ENCODE results near the gene DAB2IP. TPM values are rescaled to one million over a fixed set of nuclear protein-coding genes. Genes with fewer than 3 reads are reported as not detected.
"Not testable (repeated sequence)": the region's sequence is repeated elsewhere in the genome, so short reads cannot be mapped to it uniquely, and the experiment has no call there.

The DAB2IP gene
- total RNA-seq, 1 donor from 2014 or later: 24.3 TPM

DNA sequence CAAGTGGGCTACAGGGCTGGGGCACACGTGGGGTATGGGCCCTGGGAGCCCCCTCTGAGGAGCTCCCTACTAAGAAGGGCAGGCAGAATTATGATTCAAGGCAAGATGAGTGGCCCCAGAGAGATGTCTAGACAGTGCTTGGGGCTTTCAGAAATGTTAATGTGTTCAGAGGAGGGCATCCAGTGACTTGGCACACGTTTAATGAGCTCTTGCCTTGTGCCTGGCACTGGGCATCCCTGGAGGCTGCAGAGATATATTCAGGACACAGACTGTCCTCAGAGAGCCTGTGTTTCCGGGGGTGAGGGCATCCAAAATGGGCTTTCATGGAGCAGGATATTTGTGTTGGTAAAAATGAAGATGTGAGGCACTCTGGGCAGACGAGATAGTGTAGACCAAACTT, 25.4 kb upstream of the DAB2IP start:
- no peak for DNase-seq

DNA sequence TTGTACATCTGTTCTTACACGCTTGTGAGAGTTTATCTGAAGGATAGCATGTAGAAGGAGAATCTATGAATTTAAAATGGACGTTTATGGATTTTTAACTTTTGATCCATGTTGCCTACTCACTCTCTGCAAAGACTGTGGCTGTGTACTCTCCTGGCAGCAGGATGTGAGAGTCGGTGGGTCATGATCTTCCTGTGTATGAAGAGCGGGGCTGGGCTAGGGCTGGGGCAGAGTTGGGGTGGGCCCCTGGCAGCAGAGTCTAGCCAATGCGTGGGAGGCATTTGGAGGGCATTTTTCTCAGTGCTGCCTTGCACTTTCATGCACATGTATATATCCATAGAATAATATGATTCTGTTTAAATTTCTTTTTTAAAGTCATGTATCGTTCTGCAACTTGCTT, 24.0 kb upstream of the DAB2IP start:
- DNase-seq: no peak

DNA sequence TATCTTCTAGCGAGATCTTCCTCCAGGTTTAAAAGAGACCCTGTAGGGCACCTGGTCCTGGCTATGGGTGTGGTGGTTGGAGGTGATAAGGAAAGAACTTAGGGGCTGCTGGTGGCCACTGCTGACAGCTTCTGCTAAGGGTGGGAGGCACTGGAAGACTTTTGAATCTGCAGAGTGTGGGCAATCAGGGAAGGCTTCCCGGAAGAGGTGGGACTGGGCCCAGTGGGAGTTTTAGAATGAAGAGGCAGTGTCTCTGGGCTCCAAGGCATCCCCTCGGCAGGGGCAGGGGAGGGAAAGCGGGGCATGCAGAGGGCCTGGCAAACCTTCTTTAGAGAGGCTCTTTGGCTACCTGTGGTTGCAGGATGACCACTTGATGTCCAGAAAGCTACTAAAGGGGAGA, 23.0 kb upstream of the DAB2IP start:
- DNase-seq: no peak

DNA sequence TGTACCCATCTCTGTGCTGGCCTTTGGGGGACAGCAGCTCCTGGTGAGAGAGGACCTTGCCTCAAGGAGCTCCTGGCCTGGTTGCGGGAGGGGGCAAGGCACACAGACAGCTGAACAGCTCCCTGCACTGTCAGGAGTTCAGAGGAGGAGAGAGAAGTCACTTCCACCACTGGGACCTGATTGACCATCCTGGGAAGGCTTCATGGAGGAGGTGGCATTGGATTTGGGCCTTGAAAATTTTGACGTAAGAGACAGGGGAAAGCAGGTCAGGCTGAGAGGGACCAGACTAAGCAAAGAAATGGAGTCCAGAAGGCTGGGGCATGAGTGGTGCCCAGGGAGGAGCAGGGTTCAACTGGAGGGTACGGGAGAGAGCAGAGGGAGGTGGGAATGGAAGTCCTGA, 20.3 kb upstream of the DAB2IP start:
- DNase-seq: no peak

DNA sequence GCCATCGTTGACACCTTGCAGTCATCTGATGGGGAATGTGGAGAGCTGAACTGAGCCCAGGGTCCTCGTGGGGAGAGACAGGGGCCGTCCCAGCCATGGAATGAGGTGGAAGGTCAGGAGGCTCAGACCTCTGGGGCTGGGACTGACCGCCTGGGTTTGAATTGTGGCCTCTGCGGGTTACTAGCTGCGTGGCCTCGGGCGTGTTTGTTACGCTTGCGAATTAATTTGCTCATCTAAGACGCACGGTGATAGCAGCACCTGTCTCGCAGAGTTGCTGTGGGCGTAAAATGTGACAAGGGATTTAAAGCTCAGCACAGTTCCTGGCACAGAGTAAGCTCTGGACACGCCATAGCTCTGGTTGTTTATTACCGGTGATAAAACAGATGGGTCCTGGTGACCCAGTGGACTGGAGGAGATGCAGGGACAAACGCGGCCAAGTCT, 19.4 kb upstream of the DAB2IP start:
- no peak for DNase-seq

DNA sequence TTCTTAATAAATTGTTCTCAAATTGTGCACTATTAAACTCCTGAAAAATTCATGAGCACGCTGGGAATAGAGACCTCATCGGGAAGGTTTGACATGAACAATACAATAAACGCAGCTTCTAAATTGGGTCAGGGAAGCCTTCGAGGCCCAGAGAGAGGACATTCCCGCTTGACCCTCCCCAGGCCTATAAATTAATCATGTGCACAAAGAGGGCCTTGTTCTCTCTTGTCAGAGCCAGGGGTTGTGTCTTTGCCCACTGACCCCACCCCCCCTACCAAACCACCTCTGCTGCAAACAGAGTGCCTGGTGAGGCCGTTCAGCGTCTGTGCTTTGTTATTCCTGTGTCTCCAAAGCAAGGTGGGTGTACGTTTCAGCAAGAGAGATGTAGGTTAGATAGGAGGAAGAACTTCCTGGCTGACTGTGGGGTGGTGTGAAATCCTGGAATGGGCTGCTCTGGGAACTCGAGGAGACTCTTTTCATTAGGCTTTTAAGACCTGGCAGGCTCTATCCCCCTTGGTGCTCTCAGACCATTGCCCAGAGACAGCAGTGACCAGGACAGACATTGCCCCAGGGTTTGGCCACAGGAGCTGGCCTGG, 18.2 kb upstream of the DAB2IP start:
- no peak for DNase-seq

DNA sequence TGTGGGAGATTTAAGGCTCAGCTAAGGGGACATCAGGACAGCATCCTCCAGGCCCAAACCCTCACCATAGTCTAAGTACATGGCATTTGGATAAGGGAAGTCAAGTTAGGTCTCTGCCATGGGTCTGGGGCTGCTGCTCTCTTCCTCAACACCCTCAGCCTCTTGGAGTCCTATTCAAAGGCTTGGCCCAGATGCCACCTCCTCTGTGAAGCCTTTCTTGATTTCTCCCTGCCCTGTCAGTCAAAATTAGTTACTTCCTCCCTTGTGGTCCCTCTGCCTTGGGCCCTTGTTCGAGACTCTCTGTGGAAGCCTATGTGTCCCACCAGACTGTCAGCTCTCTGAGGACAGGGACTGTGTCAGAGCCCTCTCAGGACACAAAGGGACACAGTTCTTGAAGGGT, 17.7 kb upstream of the DAB2IP start:
- no peak for DNase-seq

DNA sequence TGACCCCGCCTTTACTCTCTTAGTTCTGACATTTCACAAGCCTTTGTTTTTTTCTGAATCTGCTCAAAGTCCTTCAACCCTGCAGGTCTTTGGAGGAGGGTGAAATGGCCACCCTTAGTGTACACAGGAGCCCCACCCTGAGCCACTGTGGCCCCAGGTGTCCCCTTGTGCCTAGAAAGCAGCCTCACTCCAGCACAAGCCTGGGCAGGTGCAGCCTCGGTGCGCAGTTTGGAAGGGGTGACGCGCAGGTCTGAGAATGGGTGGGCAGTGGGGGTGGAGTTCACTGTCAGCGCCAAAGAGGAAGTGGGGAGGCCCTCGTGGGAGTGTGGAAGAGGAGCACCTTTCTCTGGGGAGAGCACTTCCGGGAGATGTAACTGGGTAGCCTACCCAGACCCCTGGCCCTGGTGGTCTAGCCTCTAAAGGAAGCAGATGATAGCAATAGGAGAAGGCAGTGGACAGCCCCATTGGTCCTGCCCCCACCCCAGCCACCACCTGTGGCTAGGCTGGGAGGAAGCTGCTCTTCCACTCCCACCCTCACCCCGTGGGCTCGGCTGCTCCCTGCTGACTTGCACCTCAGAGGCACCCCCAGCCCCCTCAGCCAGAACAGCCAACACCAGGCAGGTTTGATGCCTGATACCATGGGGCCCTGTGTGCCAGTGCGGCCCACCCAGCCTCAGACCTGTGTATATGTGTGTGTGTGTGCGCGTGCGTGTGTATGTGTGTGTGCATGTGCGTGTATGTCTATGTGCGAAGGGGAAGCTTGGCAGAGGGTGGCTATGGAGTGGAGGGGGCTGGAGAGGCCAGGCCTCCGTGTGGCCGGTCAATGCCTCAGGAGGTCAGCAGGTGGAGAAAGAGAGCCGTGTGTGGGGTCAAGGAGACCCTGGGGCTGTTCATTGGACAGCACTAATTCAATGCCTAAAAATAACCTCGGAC, 16.8 kb upstream of the DAB2IP start:
- peak; percentile 63 for DNase-seq

DNA sequence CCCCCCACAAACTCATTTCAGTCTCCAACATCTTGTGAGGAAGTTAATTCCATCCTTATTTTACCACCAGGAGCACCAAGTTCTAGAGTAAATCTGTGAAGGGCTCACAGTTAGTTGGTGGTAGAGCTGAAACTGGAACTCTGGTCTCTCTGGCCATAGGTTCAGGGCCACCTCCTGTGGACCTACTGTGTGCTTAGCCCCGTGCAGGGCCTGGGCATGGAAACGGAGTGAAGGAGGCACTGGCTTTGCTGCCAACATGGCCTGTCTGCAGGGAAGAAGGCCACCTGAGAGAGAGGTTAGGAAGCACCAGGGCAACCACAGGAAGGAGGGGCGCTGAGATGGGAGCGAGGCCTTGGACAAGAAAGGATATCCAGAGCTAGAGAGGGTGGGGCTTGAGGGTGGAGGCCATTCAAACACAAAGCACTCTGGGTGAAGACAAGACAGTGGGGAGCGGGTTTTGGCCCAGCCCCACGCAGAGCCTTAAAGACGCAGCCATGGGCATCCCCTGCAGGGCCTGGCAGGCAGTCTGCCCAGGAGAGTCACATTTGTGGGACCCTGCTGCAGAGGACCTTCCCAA, 16.0 kb upstream of the DAB2IP start:
- DNase-seq: no peak

DNA sequence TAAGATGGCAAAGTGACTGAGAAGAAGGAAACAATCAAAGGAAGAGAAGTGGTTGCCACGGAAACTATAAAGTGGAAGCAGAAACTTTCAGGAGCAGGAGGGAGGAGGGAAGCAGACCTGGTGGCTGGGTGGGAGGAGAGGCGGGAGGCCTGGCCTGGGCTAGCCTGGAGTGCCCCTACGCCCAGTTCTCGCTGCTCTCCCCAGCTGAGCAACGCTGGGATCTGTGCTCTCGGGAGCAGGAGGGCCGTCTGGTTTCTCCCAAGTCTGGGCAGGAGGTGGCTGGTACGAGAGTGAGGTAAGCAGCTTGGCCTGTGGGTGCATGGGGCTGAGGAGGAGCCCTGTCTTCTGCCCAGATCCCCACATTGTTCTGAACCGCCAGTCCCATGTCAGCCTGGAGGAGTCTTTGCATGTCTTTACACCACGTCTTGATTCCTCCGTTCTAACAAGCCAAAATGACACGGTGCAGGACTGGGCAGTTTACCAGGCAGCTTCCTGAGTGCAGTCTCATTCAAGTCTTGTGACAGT, 15.0 kb upstream of the DAB2IP start:
- peak; percentile 49 for DNase-seq

DNA sequence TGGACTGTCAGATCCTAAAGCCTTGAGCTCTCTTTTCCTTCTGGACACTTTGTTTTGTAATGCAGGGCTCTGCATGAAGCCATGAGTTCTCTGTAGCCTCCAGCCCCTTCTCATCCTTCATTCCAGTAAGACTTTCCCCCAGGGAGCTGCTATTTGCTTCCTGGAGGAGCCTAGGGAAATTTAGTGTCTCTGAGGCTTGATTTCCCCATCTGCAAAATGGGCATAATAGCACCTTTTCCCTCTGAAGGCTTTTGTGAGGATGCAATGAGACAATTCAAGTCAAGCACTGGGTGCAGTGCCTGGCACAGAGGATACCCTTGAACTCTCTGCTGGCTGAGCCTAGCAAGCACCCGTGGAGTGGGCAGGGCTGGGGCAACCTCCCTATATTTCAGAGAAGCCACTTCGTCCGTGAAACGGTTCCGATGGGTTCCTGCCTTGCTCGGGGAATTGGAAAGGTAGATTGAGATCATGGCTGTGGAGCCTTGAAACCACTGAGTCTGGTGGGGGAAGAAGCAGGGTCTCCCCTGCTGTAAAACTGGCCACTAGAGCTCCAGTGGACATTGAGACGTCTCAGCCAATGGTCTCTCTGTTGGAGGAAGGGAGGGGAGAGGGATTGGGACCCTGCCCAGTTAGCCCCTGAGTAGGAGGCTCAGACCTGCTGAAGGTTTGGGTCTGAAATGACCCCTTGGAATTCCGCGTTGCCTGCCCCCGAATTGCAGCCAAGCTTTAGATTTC, 14.3 kb upstream of the DAB2IP start:
- no peak for DNase-seq

DNA sequence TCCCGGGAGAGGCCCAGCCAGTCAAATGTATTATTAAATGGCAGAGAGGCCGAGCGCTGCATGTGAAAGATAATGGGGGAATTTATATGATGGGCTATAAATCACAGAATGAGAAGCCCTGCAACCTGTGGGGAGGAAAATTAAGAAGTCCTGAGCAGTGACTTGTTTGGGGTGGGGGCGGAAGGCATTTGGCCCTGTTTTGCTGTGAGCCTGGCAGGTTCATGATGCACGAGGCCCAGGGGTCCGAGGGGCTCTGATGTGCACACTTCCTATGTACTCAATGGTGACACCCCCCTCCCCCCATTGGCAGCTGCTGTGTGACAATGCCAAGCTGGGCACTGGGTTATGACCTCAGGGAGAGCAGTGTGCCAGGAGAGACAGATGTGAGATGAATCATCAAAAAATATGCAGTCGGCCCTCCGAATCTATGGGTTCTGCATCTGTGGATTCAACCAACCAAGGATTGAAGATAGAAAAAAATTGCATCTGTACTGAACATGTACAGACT, 13.7 kb upstream of the DAB2IP start:
- DNase-seq: peak; percentile 51

DNA sequence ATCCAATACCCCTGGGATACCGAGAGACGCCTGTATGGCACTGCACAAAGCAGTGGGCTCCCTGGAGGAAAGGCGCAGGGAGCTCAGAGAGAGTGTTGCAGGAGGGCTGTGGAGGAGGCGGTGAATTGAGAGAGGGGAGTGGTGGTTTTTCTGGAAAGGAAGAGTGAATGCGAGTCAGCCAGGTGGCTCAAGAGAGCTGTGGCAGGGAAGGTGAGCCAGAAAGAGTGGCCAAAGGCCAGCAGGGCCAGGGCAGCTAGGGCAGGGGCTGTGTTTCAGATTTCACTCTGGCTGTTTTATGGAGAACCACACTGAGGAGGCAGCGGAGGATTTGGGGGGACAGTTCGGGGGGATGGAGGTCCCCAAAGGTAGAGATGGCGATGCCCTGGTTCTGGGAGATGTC, 13.0 kb upstream of the DAB2IP start:
- no peak for DNase-seq

DNA sequence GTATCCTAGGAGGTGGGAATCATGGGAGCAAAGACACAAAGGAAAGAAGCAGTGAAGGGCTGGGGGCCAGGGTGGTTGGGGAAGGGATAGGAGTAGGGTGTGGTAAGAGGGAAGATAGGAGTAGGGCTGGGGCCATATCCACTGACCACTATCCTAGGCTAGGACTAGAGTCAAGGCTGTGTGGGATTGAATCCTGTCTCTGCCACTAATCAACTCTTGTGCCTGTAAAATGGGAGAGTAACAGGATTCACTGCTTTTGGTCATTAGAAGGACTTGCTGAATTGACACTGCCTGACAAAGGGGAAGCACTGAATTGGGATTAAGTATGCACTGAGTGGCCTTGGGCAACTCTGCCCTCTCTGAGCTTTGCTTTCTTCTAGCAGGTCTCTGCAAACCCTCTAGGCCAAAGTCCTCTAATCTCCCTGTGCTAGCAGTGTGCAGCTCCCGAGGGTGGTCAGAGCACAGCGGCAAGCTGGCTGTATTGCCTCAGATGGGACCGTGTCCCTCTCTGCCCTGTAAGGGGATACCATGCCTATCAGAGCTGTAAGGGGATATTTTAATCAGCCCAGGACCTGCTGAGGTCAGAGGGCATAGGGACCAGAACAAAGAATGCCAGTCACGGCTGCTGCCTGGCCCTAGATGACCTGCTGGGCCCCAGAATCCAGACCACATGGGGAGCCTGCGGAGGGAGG, 12.4 kb upstream of the DAB2IP start:
- DNase-seq: no peak

DNA sequence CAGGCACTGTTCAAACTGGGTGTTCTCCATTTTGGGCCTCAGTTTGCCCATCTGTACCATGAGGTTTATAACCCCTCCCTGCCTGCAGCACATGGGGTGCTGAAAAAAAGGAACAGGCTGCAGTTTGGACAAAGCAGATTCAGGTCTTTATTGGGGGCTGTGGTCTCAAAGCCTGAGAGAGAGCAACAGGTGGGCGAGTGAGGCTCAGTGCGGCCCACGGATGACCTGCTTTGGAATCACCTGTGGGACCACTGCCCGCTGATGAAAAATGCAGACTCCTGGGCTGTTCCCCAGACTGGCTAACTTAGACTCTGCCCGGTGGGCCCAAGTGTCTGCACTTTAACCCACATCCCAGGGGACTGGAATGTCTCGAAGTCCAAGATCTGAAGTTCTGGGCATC, 11.8 kb upstream of the DAB2IP start:
- DNase-seq: no peak

DNA sequence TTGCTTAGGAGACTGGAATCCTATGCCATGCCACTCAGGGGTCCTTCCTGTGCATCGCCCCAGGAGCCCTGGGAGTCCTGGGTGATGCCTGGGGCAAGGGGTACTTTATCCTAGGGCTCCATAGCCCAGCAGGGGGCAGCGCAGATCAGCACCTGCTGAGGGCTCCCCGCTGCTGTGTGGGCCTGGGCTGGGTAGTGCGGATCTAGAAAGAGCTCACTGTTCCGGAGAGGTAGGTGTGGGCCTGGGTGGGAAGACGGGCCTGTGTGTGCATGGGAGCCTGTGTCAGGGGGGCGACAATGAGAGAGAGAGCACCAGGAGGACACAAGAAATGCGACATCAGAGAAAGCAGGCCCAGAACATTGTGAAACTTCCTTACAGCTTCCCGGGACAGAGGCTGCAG, 11.4 kb upstream of the DAB2IP start:
- DNase-seq: peak; percentile 80

DNA sequence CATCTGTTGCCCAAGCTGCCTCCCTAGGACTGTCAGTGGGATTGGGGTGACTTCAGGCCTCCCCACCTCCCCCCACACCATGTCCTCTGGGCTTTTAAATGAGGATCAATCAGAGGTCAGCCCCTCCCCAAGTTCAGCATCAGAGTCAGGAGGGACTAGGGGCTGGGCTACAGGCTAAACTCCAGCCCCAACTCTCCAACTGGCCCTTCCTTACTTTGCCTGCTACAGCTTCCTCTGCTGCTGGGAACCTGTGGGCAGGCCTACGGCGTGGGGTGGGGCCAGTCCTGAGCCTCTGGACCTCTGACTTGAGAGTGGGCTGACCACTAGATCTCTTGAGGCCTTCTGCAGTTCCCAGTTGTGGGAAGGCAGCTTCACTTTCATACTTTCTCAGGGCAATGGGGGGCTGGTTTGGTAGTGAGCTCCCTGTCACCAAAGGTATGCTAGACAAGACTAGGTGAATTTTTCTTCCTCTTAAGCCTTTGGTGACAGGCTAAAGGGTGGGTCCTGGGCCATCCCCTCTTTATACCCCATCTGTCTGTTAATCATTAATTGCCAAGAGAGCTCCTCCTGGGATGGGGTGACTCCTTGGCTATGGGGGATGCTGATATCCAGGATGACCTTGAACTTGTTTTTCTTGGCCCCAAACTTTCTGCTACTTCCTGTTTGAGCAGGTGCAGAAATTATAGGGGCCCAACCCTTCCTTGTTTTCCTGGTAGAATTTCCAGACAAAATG, 10.8 kb upstream of the DAB2IP start:
- no peak for DNase-seq

DNA sequence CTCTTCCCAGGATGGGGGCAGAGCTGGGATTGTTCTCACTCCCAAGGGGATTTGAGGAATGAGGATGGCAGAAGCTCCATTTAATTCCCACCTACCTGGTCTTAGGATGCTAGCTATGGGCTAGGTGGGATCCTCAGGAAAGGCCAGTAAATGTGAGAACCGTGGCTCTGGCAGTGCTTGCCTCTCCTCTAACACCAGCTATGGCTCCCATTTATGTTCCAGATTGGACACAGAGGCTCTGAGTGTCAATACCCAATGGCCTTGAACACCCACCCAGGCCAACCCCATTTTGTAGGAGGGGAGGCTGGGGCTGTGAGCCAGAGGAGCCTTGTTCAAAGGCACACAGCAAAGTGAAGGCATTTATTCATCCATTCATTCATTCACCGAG, 10.2 kb upstream of the DAB2IP start:
- DNase-seq: no peak

DNA sequence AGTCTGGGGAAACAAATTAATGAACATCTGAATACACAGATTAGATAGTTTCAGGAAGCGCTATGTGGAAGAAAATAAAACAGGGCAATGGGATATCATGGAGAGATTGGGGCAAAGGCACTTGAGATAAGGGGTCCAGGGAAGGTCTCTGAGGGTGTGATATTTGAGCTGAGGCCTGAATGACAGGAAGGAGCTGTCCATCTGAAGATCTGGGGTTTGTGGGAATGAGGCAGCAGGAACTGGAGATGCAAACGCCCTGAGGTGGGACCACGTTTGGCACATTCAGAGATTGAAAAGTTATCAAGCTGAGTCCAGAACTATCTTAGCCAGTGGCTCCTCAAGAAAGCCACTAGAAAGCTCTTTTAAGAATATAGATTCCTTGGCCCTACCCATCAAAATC, 8.7 kb upstream of the DAB2IP start:
- no peak for DNase-seq

DNA sequence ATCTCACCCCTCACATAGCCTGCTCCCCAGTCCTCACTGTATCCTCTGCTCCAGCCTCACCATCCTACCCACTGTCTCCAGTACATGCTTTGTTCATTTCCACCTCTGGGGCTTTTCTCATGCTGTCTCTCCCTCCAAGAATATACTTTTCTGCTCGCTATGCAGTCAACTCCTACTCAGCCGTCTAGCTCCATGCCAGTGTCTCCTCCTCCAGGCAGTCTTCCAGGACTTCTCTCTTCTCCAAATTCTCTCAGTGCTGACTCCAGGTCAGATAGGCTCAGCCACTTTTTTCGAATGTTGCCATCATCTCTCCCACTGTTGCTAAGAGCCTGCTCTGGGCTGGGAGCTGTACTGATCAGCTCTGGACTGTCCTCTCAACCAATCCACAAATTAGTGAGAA, 8.0 kb upstream of the DAB2IP start:
- DNase-seq: no peak

DNA sequence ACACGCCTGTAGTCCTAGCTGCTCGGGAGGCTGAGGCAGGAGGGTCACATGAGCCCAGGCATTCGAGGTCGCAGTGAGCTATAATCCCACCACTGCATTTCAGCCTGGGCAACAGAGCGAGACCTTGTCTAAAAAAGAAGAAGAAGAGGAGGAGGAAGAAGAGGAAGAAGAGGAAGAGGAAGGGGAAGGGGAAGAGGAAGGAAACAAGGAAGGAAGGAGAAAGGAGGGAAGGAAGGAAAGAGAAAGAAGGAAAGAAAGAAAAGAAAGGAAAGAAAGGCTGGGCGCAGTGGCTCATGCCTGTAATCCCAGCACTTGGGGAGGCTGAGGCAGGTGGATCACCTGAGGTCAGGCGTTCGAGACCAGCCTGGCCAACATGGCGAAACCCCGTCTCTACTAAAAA, 7.4 kb upstream of the DAB2IP start:
- not testable (repeated sequence) for DNase-seq

Measured in dermis blood vessel endothelial cell (primary cell).